IMR-90 (cell line): ENCODE measurements around the gene OR10H3. TPM values are rescaled to one million over a fixed set of nuclear protein-coding genes. Genes with fewer than 3 reads are reported as not detected.
"Not testable (repeated sequence)": the region's sequence is repeated elsewhere in the genome, so short reads cannot be mapped to it uniquely, and the experiment has no call there.

ENCODE experiments used
- ATAC-seq: fragments of 200-7000 bp; cut with Tn5 transposase; 2 replicates; pipeline ENCODE4 v1.9.1; 2020; ENCODE audit warnings: low read depth, mild to moderate bottlenecking, moderate library complexity
- BruUV-seq: library from RNA; stranded (reverse); fragments of 400-500 nt; replicated peaks from 2 replicates; lab custom pipeline; 2021; lab: Mats Ljungman, UMichigan
- CTCF ChIA-PET: fragments of 300-600 bp; formaldehyde crosslinking; extraction: SDS; loops from one replicate; lab custom pipeline; 2021; ENCODE audit warnings: antibody characterized with exemption; lab: Yijun Ruan, JAX
- POLR2A ChIA-PET: fragments of 300-600 bp; sonication (Branson Sonifier 250); formaldehyde crosslinking; loops from one replicate; lab custom pipeline; 2022; ENCODE audit warnings: antibody characterized with exemption; ENCODE audit not compliant: unreplicated experiment; lab: Charles Lee
- DNase-seq: peaks from one replicate; pipeline ENCODE4 v3.0.0; 2013
- H2AFZ ChIP-seq: replicated peaks from 2 replicates; pipeline ENCODE3; 2013; ENCODE audit warnings: low read length, mild to moderate bottlenecking; ENCODE audit not compliant: poor library complexity
- H2AK5ac ChIP-seq: 2 replicates; pipeline ENCODE4 v1.6.1; 2013; ENCODE audit warnings: low read depth, low read length, inconsistent platforms
- H2AK9ac ChIP-seq: replicated peaks from 2 replicates; pipeline ENCODE3; 2013; ENCODE audit warnings: mild to moderate bottlenecking, low read depth, low read length, moderate library complexity; ENCODE audit not compliant: poor library complexity
- H2BK120ac ChIP-seq: 2 replicates; pipeline ENCODE4 v1.6.1; 2013; ENCODE audit warnings: low read depth, low read length, inconsistent platforms
- H2BK15ac ChIP-seq: 3 replicates; pipeline ENCODE4 v1.6.1; 2013; ENCODE audit warnings: low read depth, low read length, inconsistent platforms
- H2BK20ac ChIP-seq: 2 replicates; pipeline ENCODE4 v1.6.1; 2013; ENCODE audit warnings: low read depth, mild to moderate bottlenecking, inconsistent platforms, low read length, moderate library complexity
- H2BK5ac ChIP-seq: 2 replicates; pipeline ENCODE4 v1.6.1; 2013; ENCODE audit warnings: mild to moderate bottlenecking, low read depth, low read length, inconsistent platforms; ENCODE audit not compliant: poor library complexity, severe bottlenecking
- H3K14ac ChIP-seq: replicated peaks from 2 replicates; pipeline ENCODE4 v1.6.1; 2013; ENCODE audit warnings: low read depth, low read length, inconsistent platforms
- H3K18ac ChIP-seq: 2 replicates; pipeline ENCODE4 v1.6.1; 2013; ENCODE audit warnings: low read depth, low read length, control low read depth
- H3K23ac ChIP-seq: 2 replicates; pipeline ENCODE4 v1.6.1; 2013; ENCODE audit warnings: low read depth, low read length, inconsistent platforms
- H3K27ac ChIP-seq: 2 replicates; pipeline ENCODE4 v1.5.1; 2013; ENCODE audit warnings: mild to moderate bottlenecking, control low read depth, low read length; ENCODE audit not compliant: insufficient read depth
- H3K27me3 ChIP-seq: 2 replicates; pipeline ENCODE4 v1.6.1; 2013; ENCODE audit warnings: low read length; ENCODE audit not compliant: control insufficient read depth, insufficient read depth
- H3K36me3 ChIP-seq: 2 replicates; pipeline ENCODE4 v1.6.1; 2013; ENCODE audit warnings: low read length, mixed read lengths; ENCODE audit not compliant: control insufficient read depth, insufficient read depth
- H3K4ac ChIP-seq: 2 replicates; pipeline ENCODE4 v1.6.1; 2013; ENCODE audit warnings: low read depth, low read length, inconsistent platforms
- H3K4me1 ChIP-seq: 2 replicates; pipeline ENCODE4 v1.6.1; 2013; ENCODE audit warnings: low read length, mixed read lengths; ENCODE audit not compliant: control insufficient read depth, insufficient read depth
- H3K4me2 ChIP-seq: 2 replicates; pipeline ENCODE4 v1.6.1; 2013; ENCODE audit warnings: low read depth, mild to moderate bottlenecking, control low read depth, low read length, moderate library complexity
- H3K4me3 ChIP-seq: 2 replicates; pipeline ENCODE4 v1.5.1; 2013; ENCODE audit warnings: low read depth, mild to moderate bottlenecking, control low read depth, low read length, moderate library complexity; ENCODE audit not compliant: insufficient read depth
- H3K56ac ChIP-seq: 2 replicates; pipeline ENCODE4 v1.6.1; 2013; ENCODE audit warnings: low read length, inconsistent platforms; ENCODE audit not compliant: insufficient read depth; ENCODE audit errors: extremely low read depth
- H3K79me1 ChIP-seq, 2 experiments: 2 replicates each; pipeline ENCODE4 v1.6.1; 2013; ENCODE audit warnings: low read length in 2 of 2, inconsistent platforms in 1 of 2, low read depth in 1 of 2
- H3K9ac ChIP-seq: 2 replicates; pipeline ENCODE4 v1.6.1; 2013; ENCODE audit warnings: low read depth, low read length, control low read depth
- H3K9me1 ChIP-seq: 2 replicates; pipeline ENCODE4 v1.6.1; 2013; ENCODE audit warnings: low read length, inconsistent platforms; ENCODE audit not compliant: insufficient read depth
- H3K9me3 ChIP-seq: 2 replicates; pipeline ENCODE4 v1.6.1; 2013; ENCODE audit warnings: low read length; ENCODE audit not compliant: control insufficient read depth, insufficient read depth
- H4K20me1 ChIP-seq: 2 replicates; pipeline ENCODE4 v1.6.1; 2013; ENCODE audit warnings: low read length, inconsistent platforms; ENCODE audit not compliant: insufficient read depth
- H4K5ac ChIP-seq: 2 replicates; pipeline ENCODE4 v1.6.1; 2013; ENCODE audit warnings: mild to moderate bottlenecking, low read depth, low read length, control low read depth
- H4K8ac ChIP-seq, 2 experiments: 2 replicates each; pipeline ENCODE4 v1.6.1; 2013; ENCODE audit warnings: low read depth in 2 of 2, low read length in 2 of 2, control low read depth in 1 of 2, inconsistent platforms in 1 of 2
- H4K91ac ChIP-seq: 2 replicates; pipeline ENCODE4 v1.6.1; 2013; ENCODE audit warnings: low read depth, low read length, inconsistent platforms; ENCODE audit not compliant: insufficient read depth
- WGBS, 2 experiments: methylation state at CpG; one replicate each; pipeline versions ENCODE4 v1.1.5 to v1.1.7; 2013; ENCODE audit warnings: missing lambda C conversion rate in 2 of 2; ENCODE audit not compliant: insufficient read length in 1 of 2; ENCODE audit errors: extremely low coverage in 2 of 2; 5-methylcytosine and 5-hydroxymethylcytosine counted together
- dilution Hi-C: fragments of 300-500 bp; cut with HindIII; formaldehyde crosslinking; loops from one replicate; pipeline ENCODE4 v1.14.3; 2018; ENCODE audit warnings: low sequenced_read_pairs; ENCODE audit not compliant: unreplicated experiment
- in situ Hi-C: fragments of 300-500 bp; cut with MboI; formaldehyde crosslinking; loops from 3 replicates; pipeline ENCODE4 v1.14.3; 2019; ENCODE audit warnings: low sequenced_read_pairs, inconsistent platforms, mixed read lengths
- intact Hi-C: fragments of 100-400 bp; cut with micrococcal nuclease; formaldehyde crosslinking; loops from 2 replicates; pipeline ENCODE4 v1.10.0; 2022
- polyA plus RNA-seq, 3 experiments: library from polyadenylated mRNA; depleted of rRNA; stranded (reverse); fragments of >200 nt; gene quantifications; 2 replicates each; pipeline ENCODE4 v1.2.3, GENCODE V29; 2012; ENCODE audit warnings: low replicate concordance in 1 of 3
- total RNA-seq: library from RNA; depleted of rRNA; stranded (reverse); fragments of >200 nt; gene quantifications from 2 replicates; pipeline ENCODE4 v1.2.3, GENCODE V29; 2012

Gene OR10H3
- total and polyA plus RNA-seq, 2 of the 4 experiments (the other 2 are of a cell fraction) = not detected

DNA sequence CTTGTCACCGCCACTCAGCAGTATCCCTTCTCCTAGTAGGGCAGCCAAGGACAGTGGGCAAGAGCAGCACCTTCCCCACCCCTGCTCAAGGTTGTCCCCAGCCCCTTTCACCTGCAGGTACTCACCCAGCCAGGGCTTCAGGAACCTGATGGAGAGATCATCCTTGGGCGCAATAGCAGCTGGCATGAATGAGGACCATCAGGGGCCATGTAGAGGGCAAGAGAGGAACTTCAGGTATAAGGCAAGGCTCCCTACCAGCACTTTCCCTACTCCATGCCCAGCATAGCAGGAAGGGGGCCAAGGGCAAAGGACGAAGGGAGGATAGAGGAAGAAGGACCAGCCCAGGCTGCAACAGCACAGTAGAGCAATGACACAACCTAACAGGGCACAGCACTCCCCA is 36.4 kb downstream of the OR10H3 start:
- intact Hi-C loops, H2BK120ac ChIP-seq, H4K8ac ChIP-seq, H2BK20ac ChIP-seq, H2BK15ac ChIP-seq, dilution Hi-C loops, BruUV-seq, ATAC-seq, H3K4ac ChIP-seq, H3K4me2 ChIP-seq, H3K27ac ChIP-seq, H2AFZ ChIP-seq, H3K56ac ChIP-seq, H3K18ac ChIP-seq, H3K14ac ChIP-seq, H3K27me3 ChIP-seq, H3K23ac ChIP-seq, H4K5ac ChIP-seq, H2AK5ac ChIP-seq, H3K9me1 ChIP-seq, H3K36me3 ChIP-seq, H3K9ac ChIP-seq, CTCF ChIA-PET, H2BK5ac ChIP-seq, H3K79me1 ChIP-seq, H2AK9ac ChIP-seq, DNase-seq, H3K4me3 ChIP-seq, H4K91ac ChIP-seq, POLR2A ChIA-PET, H4K20me1 ChIP-seq, H3K4me1 ChIP-seq: not testable (repeated sequence)
- peaks cover 49% of the 10 kb centered on the region for H3K9me3 ChIP-seq
- no CpG with 5 or more reads among the region's 3 CpGs for WGBS, 2 experiments
- in situ Hi-C loops = loop anchor here (10.0 kb wide), 1 partner anchor 99 kb away; the partner anchor contains the start of gene CYP4F12
